Renal pelvis (tissue), 12 donors: ENCODE results near the gene GADD45G. TPM values are rescaled to one million over a fixed set of nuclear protein-coding genes. Genes with fewer than 3 reads are reported as not detected.
A peak's percentile ranks its signal among the peaks of the same experiment; 100 is the strongest.

Experiments
- DNase-seq: peaks from one replicate; pipeline ENCODE4 v3.0.0-alpha.2; 2013
- long read RNA-seq, 16 experiments: transcript quantifications; one replicate each; lab custom pipeline, GENCODE V29; 2026
- polyA plus RNA-seq, 3 donors: library from polyadenylated mRNA; unstranded; fragments of 120-200 nt; gene quantifications; one replicate each; pipeline ENCODE4 v1.2.1, GENCODE V29; 2013; ENCODE audit not compliant: insufficient read length in 3 of 3

Gene GADD45G
- 1 to 10 TPM; 4.1 to 4.8 (median 4.3) TPM for polyA plus RNA-seq
- long read RNA-seq, donor 1, partial matches to known transcripts, result 0 of 2 reads
- long read RNA-seq, donor 1, other reads (novel, unspliced or antisense), result 0 of 2 reads
- long read RNA-seq, donor 2, transcript GADD45G-201 (4 exons, 1,065 nt), result major isoform, 5 of 5 reads
- long read RNA-seq, donor 2, partial matches to known transcripts, result 0 of 5 reads
- long read RNA-seq, donor 2, other reads (novel, unspliced or antisense), result 0 of 5 reads
- long read RNA-seq, donor 3, partial matches to known transcripts, result 0 of 1 reads
- long read RNA-seq, donor 3, other reads (novel, unspliced or antisense), result 0 of 1 reads
- long read RNA-seq, donor 4, transcript GADD45G-201 (4 exons, 1,065 nt), result major isoform, 8 of 8 reads
- long read RNA-seq, donor 4, partial matches to known transcripts, result 0 of 8 reads
- long read RNA-seq, donor 4, other reads (novel, unspliced or antisense), result 0 of 8 reads
- long read RNA-seq, donor 5, result 0 reads
- long read RNA-seq, donor 6, transcript GADD45G-201 (4 exons, 1,065 nt), result major isoform, 5 of 5 reads
- long read RNA-seq, donor 6, partial matches to known transcripts, result 0 of 5 reads
- long read RNA-seq, donor 6, other reads (novel, unspliced or antisense), result 0 of 5 reads
- long read RNA-seq, donor 7, partial matches to known transcripts, result 0 of 3 reads
- long read RNA-seq, donor 7, other reads (novel, unspliced or antisense), result 0 of 3 reads
- long read RNA-seq, donor 8, result 0 reads
- long read RNA-seq, donor 9, partial matches to known transcripts, result 0 of 2 reads
- long read RNA-seq, donor 9, other reads (novel, unspliced or antisense), result 0 of 2 reads
- long read RNA-seq, donor 10, transcript GADD45G-201 (4 exons, 1,065 nt), result major isoform, 5 of 5 reads
- long read RNA-seq, donor 10, partial matches to known transcripts, result 0 of 5 reads
- long read RNA-seq, donor 10, other reads (novel, unspliced or antisense), result 0 of 5 reads
- long read RNA-seq, donor 11, partial matches to known transcripts, result 0 of 1 reads
- long read RNA-seq, donor 11, other reads (novel, unspliced or antisense), result 0 of 1 reads
- long read RNA-seq, donor 12, transcript GADD45G-201 (4 exons, 1,065 nt), result major isoform, 6 of 6 reads
- long read RNA-seq, donor 12, partial matches to known transcripts, result 0 of 6 reads
- long read RNA-seq, donor 12, other reads (novel, unspliced or antisense), result 0 of 6 reads
- long read RNA-seq, donor 13, partial matches to known transcripts, result 0 of 3 reads
- long read RNA-seq, donor 13, other reads (novel, unspliced or antisense), result 0 of 3 reads
- long read RNA-seq, donor 14, result 0 reads
- long read RNA-seq, donor 15, transcript GADD45G-201 (4 exons, 1,065 nt), result major isoform, 8 of 8 reads
- long read RNA-seq, donor 15, partial matches to known transcripts, result 0 of 8 reads
- long read RNA-seq, donor 15, other reads (novel, unspliced or antisense), result 0 of 8 reads
- long read RNA-seq, donor 16, partial matches to known transcripts, result 0 of 3 reads
- long read RNA-seq, donor 16, other reads (novel, unspliced or antisense), result 0 of 3 reads

DNA sequence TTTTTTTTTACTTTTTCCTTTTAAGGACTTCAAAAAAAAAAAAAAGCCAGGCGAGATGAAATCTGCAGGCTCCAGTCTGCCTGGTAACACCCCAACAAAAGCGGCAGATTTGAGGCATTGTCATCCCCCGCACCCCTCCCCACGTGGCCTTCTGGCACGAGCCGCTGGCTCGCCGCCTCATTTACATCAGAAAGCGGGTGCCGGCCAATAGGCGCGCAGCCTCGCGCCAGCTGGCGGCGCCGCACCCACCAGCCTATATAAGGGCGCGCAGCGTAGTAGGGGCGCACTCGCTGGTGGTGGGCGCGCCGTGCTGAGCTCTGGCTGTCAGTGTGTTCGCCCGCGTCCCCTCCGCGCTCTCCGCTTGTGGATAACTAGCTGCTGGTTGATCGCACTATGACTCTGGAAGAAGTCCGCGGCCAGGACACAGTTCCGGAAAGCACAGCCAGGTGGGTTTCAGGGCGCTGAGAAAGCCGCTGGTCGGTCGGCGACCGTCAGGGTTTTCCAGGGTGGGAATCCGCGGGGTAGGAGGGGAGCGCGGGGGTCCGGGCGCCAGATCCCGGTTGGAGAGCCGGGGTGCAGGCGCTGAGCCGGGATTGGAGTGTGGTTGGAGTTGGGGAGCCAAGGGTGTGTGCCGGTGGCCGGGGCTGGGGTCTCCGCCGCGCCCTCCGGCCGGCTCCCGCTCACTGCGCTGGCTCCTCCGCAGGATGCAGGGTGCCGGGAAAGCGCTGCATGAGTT, at the start of gene GADD45G:
GADD45G (plus strand) TSS at position 284 of the 736 bp plus-strand sequence; CDS start at position 394, 110 bp downstream.
- peak; percentile 82 for DNase-seq

DNA sequence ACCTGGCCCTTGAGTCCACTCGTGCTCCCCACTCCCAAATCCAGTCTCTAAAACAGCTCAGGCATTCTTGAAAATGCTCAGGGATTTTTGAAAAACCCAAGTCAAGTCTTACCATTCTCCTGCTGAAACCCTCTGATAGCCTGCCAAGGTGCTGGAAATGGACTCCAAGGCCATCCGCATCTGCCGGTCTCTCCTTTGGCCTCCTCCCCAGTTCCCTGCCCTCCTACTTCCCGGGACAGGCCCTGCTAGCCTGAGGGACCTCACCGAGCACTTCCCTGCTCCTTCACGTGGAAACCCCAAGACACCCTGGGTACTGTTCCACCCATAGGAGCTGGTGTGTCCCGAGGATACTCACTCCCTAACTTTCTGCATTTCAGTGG, 49.8 kb upstream of the GADD45G start:
- DNase-seq, result no peak

DNA sequence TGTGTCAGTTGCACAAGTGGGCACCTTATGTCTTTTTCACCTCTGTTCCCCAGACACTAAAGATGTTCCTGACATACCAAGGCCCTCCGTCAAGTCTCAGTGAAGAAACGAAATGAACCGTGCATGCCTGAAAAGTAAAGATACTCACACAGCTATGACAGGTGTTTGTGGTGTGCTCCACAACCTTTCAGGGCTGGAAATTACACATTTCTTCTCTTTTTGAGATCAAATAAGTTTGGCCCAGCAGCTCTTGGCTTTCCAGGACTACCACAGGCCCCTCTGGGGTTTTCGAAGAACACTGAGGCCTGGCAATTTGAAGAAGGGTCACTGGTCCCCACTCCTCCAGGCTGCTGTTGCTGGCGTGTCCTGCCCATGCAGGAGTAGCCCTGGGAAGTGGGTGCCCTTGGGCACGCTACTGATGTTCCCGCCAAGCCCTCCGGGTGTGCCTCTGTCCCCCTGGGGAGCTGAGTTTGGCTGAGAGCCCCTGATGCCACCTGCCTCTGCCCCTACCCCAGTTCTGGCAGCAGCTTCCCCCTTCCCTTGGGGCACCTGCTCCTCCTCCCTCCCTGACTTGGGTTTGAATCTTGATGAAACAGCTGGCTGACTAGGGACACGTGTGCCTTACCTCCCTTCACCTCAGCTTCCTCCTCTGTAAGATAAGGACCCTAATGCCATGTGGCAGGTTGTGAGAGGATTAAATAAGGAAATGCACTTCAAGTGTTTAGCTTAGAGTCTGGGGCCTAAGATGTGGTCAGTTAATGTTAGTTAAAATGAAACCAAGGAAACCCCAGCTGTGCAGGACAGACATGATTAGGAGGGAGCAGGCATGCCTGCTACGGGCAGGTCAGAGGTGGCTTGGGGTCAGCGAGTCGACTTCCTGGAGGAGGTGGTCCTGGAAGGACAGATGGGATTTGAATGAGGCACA, 49.1 kb upstream of the GADD45G start:
- DNase-seq, result no peak

GRCh38 chr9:89558196-89558899, 46.5 kb upstream of the GADD45G start:
- no peak for DNase-seq

DNA sequence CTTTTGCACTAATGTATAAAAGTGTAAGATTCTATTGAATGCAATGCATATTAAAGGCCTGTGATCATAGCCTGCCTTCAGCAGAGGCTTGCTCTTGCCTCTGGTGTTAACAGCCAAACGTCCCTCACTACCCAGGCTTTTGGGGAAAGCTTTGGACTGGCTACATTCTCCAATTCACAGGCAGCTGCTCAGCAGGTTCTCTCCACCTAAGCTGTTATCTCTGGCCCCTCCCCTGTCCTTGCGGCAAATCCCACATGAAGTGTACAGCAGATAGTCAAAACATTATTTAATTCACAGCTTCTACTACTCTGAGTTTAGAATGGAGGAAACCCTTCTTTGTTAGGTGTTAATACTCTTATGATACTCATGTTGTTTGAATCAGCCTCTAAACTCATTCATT, 45.9 kb upstream of the GADD45G start:
- DNase-seq, result no peak

DNA sequence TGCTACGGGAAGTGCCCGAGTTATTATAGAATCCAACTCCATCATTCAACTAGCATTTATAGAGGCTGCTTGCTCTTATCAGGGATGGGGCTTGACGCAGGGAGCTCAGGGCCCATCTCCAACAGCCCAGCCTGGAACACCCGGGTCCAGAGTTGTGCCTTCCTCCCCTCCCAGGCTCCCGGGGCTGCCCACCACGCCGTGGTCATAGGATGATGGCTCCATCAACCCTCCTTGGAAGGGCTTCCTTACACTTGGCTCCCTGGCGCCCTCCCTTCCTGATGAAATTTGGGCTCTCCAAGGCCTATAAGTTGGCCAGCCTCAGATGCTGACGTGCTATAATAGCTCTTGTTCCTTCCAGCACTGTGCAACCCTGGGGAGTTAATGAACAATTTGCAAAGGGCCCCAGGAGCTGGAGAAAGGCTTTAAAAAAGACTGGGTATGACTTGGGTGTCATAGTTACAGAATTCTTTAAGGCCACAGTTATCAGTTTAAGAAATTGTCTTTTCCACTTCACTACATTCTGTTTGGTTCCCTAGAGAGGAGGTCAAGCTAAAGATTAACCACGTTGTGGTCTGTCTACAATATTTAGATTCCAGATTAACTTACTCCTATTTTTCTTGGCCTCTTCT, 42.5 kb upstream of the GADD45G start:
- DNase-seq, result peak; percentile 66

DNA sequence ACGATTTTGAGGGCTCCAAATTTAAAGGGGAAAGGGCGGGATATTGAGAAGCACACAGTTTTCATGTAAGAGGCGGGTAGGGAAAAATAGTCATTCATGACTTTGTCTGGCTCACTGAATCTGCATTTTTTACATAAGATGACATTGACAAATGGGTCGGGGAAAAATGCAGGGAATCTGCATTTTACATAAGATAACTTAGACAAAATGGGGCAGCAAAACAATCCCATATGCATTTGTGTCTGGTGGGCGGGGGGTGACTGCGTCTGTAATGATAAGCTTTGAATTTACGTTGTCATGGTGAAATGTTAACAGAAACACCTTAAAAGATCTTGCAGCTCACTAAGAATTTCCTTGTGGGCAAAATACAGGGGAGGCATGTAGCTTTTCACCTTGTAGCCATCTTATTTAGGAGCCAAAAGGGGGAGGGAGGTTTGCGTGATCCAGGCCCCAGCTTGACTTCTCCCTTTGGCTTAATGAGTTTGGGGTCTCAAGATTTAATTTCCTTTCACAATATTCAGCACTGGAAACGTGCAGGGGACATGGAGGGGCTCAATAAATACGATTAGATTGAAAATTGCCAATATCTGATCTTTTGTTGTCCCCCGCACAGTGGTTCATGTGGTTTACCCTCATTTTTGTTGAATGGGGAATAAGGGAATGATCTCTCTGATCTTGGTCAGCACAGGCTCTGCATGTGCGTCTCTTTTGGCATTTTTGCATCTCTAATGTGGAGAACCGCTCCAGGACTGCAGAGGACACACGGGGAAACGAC, 41.1 kb upstream of the GADD45G start:
- no peak for DNase-seq

- no peak for DNase-seq
Measured at GRCh38 chr9:89564346-89564878, 40.4 kb upstream of the GADD45G start.

GRCh38 chr9:89567649-89568048, 37.2 kb upstream of the GADD45G start:
- DNase-seq, result no peak

DNA sequence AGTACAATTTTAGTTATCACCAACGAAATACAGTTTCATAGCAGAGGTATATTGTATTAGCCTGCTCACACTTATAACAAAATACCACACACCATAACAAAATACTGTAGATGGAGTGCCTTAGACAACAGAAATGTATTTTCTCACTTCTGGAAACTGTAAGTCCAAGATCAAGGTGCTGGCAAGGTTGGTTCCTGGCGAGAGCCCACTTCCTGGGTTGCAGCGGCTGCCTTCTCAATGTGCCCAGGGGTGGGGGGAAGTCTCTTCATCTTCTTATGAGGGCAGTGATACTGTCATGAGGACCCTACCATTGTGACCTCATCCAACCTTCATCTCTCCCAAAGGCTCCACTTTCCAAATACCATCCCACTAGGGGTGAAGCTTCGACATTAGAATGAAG, 30.5 kb upstream of the GADD45G start:
- no peak for DNase-seq

DNA sequence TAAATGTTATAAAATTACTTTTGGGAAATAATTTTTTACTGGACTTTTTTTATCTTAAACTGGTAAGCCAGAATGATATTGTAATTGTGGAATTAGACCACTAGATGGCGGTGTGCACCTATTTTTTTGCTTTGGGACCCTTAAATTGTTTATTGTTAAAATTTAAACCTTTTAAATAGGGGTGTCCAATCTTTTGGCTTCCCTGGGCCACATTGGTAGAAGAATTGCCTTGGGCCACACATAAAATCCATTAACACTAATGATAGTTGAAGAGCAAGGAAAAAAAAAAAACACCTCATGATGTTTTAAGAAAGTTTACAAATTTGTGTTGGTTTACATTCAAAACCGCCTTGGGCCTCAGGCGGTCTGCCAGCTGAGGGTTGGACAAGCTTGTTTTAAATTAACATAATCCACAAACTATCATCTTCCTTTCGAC, 28.4 kb upstream of the GADD45G start:
- no peak for DNase-seq

- DNase-seq, result no peak
Measured at GRCh38 chr9:89577363-89577762, 27.4 kb upstream of the GADD45G start.

- DNase-seq, result no peak
Measured at GRCh38 chr9:89579741-89580385, 24.9 kb upstream of the GADD45G start.

GRCh38 chr9:89586311-89586710, 18.5 kb upstream of the GADD45G start:
- DNase-seq, result no peak

DNA sequence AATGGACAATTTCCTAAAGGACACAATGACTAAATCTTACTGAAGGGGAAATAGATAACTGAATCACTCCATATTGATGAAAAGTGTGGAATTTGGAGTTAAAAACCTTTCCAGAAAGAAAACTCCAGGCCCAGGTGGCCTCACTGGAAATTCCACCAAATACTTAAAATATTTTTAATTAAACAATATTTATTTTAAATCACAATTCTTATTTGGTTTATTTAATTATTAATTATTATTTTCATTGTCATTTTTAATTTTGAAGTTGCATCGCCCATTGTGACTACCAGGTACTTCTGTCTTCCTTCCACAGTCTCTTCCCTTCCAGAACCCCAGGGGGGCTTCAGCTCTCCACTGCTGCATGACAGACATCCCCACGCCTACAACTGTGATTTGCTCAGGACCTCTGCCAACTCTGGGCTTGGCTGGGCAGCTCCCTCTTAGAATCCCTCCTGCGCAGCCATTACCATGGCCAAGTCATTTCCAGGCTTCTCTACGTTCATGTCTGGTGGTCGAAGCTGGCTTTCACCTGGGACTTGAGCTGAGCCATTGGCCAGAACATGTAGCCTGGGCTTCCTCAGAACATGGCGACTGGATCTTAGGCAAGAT, 16.4 kb upstream of the GADD45G start:
- DNase-seq, result no peak

- no peak for DNase-seq
Measured at GRCh38 chr9:89590415-89590814, 14.4 kb upstream of the GADD45G start.
